HepG2 (cell line): ENCODE data around the gene RUSF1. TPM values are rescaled to one million over a fixed set of nuclear protein-coding genes. Genes with fewer than 3 reads are reported as not detected.

Source experiments
- AGO1 ChIP-seq: fragments of 200-400 bp; formaldehyde crosslinking; IDR thresholded peaks from 2 replicates; pipeline ENCODE4 v1.6.1; 2017; ENCODE audit warnings: mild to moderate bottlenecking, low read depth, low read length, moderate library complexity; ENCODE audit not compliant: poor library complexity, severe bottlenecking
- BORCS8-MEF2B ChIP-seq: sonication (generic); formaldehyde crosslinking; IDR thresholded peaks from 2 replicates; pipeline ENCODE4 v1.8.0; 2022; ENCODE audit warnings: mild to moderate bottlenecking, missing genetic modification reagents
- CAMTA2 ChIP-seq: sonication (generic); formaldehyde crosslinking; IDR thresholded peaks from 2 replicates; pipeline ENCODE4 v1.4.0; 2020; ENCODE audit warnings: mild to moderate bottlenecking, missing genetic modification reagents, borderline replicate concordance
- CHD2 ChIP-seq: IDR thresholded peaks from 2 replicates; pipeline ENCODE4 v1.6.1; 2011; ENCODE audit warnings: low read depth, low read length, improper control_type of control experiment
- EHMT2 ChIP-seq: fragments of 200-600 bp; sonication (generic); IDR thresholded peaks from 2 replicates; pipeline ENCODE4 v1.7.0; 2017; ENCODE audit warnings: antibody characterized with exemption, low read depth, low read length, borderline replicate concordance
- FOXK2 ChIP-seq: fragments of 450-650 bp; IDR thresholded peaks from 2 replicates; pipeline ENCODE4 v1.6.1; 2016
- GATAD1 ChIP-seq: IDR thresholded peaks from 2 replicates; pipeline ENCODE4 v1.6.1; 2016; ENCODE audit warnings: missing genetic modification reagents, missing compliant biosample characterization
- HCFC1 ChIP-seq: fragments of 150-350 bp; IDR thresholded peaks from 2 replicates; pipeline ENCODE4 v1.6.1; 2014; ENCODE audit warnings: low read depth, low read length
- HMGA1 ChIP-seq: sonication (generic); formaldehyde crosslinking; conservative IDR thresholded peaks from 2 replicates; pipeline ENCODE4 v1.4.0; 2020; ENCODE audit warnings: missing genetic modification reagents
- HNRNPL ChIP-seq: fragments of 200-400 bp; formaldehyde crosslinking; IDR thresholded peaks from 2 replicates; pipeline ENCODE4 v1.6.1; 2017; ENCODE audit warnings: mild to moderate bottlenecking, low read depth, low read length
- ISX ChIP-seq: sonication (generic); formaldehyde crosslinking; conservative IDR thresholded peaks from 2 replicates; pipeline ENCODE4 v1.5.0; 2020; ENCODE audit warnings: missing genetic modification reagents
- KDM2A ChIP-seq: sonication (generic); formaldehyde crosslinking; IDR thresholded peaks from 2 replicates; pipeline ENCODE4 v1.4.0; 2020; ENCODE audit warnings: low read depth, missing genetic modification reagents, borderline replicate concordance
- KMT2B ChIP-seq: IDR thresholded peaks from 2 replicates; pipeline ENCODE4 v1.6.1; 2016; ENCODE audit warnings: missing genetic modification reagents, missing compliant biosample characterization
- NFATC3 ChIP-seq: sonication (generic); formaldehyde crosslinking; IDR thresholded peaks from 2 replicates; pipeline ENCODE4 v1.5.1; 2020; ENCODE audit warnings: mild to moderate bottlenecking, missing genetic modification reagents
- NFYB ChIP-seq: sonication (generic); formaldehyde crosslinking; IDR thresholded peaks from 2 replicates; pipeline ENCODE4 v1.4.0; 2020; ENCODE audit warnings: missing genetic modification reagents
- POLR2G ChIP-seq: fragments of 200-400 bp; formaldehyde crosslinking; IDR thresholded peaks from 2 replicates; pipeline ENCODE4 v1.6.1; 2018; ENCODE audit warnings: mild to moderate bottlenecking, low read depth, low read length, moderate library complexity
- SNRNP70 ChIP-seq: fragments of 200-400 bp; formaldehyde crosslinking; IDR thresholded peaks from 2 replicates; pipeline ENCODE4 v1.6.1; 2017; ENCODE audit warnings: mild to moderate bottlenecking, low read depth, low read length, moderate library complexity
- SOX6 ChIP-seq, 2 experiments: fragments of 450-650 bp in 1 of 2; sonication (generic) in 1 of 2; formaldehyde crosslinking in 1 of 2; IDR thresholded peaks; 2 replicates each; pipeline versions ENCODE4 v1.4.0 to v1.6.1; 2017 to 2020; ENCODE audit warnings: antibody characterized with exemption in 1 of 2, mild to moderate bottlenecking in 1 of 2, missing genetic modification reagents in 1 of 2
- THAP11 ChIP-seq: IDR thresholded peaks from 2 replicates; pipeline ENCODE4 v1.6.1; 2016; ENCODE audit warnings: missing biosample characterization, missing genetic modification reagents
- TOE1 ChIP-seq: sonication (generic); formaldehyde crosslinking; IDR thresholded peaks from 2 replicates; pipeline ENCODE4 v1.4.0; 2020; ENCODE audit warnings: mild to moderate bottlenecking, missing genetic modification reagents
- ZEB1 ChIP-seq: IDR thresholded peaks from 2 replicates; pipeline ENCODE4 v1.6.1; 2012; ENCODE audit warnings: mild to moderate bottlenecking, low read depth, inconsistent platforms; ENCODE audit not compliant: insufficient replicate concordance
- ZNF10 ChIP-seq: sonication (generic); formaldehyde crosslinking; IDR thresholded peaks from 2 replicates; pipeline ENCODE4 v1.4.0; 2020; ENCODE audit warnings: mild to moderate bottlenecking, low read depth, missing genetic modification reagents, borderline replicate concordance
- ZNF281 ChIP-seq: sonication (generic); formaldehyde crosslinking; IDR thresholded peaks from 2 replicates; pipeline ENCODE4 v1.4.0; 2020; ENCODE audit warnings: missing genetic modification reagents, borderline replicate concordance
- ZNF317 ChIP-seq: sonication (generic); formaldehyde crosslinking; IDR thresholded peaks from 2 replicates; pipeline ENCODE4 v1.5.0; 2020; ENCODE audit warnings: mild to moderate bottlenecking, missing genetic modification reagents
- ZNF441 ChIP-seq: sonication (generic); formaldehyde crosslinking; IDR thresholded peaks from 2 replicates; pipeline ENCODE4 v1.7.0; 2021; ENCODE audit warnings: missing genetic modification reagents, borderline replicate concordance
- ZNF619 ChIP-seq: sonication (generic); formaldehyde crosslinking; IDR thresholded peaks from 2 replicates; pipeline ENCODE4 v1.4.0; 2020; ENCODE audit warnings: mild to moderate bottlenecking, missing genetic modification reagents
- ZSCAN22 ChIP-seq: sonication (generic); formaldehyde crosslinking; IDR thresholded peaks from 2 replicates; pipeline ENCODE4 v1.4.0; 2020; ENCODE audit warnings: mild to moderate bottlenecking, missing genetic modification reagents
- polyA plus RNA-seq, 8 experiments: library from polyadenylated mRNA; depleted of rRNA in 3 of 8; stranded (reverse) in 7 of 8; unstranded in 1 of 8; fragments of >200 nt; fragmentation: Illumina TruSeq in 4 of 8; extraction: Trizol in 4 of 8; gene quantifications; 2 replicates each; pipeline versions ENCODE4 v1.2.1 to v1.2.3, GENCODE V29; 2011 to 2016; ENCODE audit warnings: low read depth in 4 of 8, missing spikeins in 1 of 8, mixed read lengths in 1 of 8; ENCODE audit not compliant: insufficient read depth in 1 of 8
- total RNA-seq, 5 experiments: library from RNA; depleted of rRNA; stranded (reverse); fragments of >200 nt; fragmentation: Illumina TruSeq; extraction: Trizol; gene quantifications; 2 replicates each; pipeline ENCODE4 v1.2.3, GENCODE V29; 2016; ENCODE audit warnings: low read depth in 1 of 5
- TF ChIP-seq, protein P1 (sequence below): sonication (generic); IDR thresholded peaks from 2 replicates; pipeline ENCODE4 v1.6.1; 2016; ENCODE audit warnings: low read depth, borderline replicate concordance

RUSF1 gene
- total and polyA plus RNA-seq, 2 of the 13 experiments (the other 11 are each of a cell fraction or from before 2014, with no cell fraction given), result 40.8 to 50.2 TPM

- TF ChIP-seq POLR2G (peak; percentile 81), ZNF441 (peak; percentile 93), ZNF619 (CRISPR knock-in tag) (peak; percentile 63; the same call in 1 of the 2 replicates), BORCS8-MEF2B (CRISPR knock-in tag) (peak; percentile 97), HMGA1 (CRISPR knock-in tag) (no peak), KMT2B (CRISPR knock-in tag) (peak; percentile 62; the same call in 1 of the 2 replicates), KDM2A (CRISPR knock-in tag) (peak; percentile 89; the same call in 1 of the 2 replicates), ZEB1 (peak; percentile 59), ISX (CRISPR knock-in tag) (no peak), TOE1 (CRISPR knock-in tag) (no peak; the same call in 1 of the 2 replicates), SOX6 (IDR thresholded peaks at IDR 0.05) (no peak), SOX6 (CRISPR knock-in tag; IDR thresholded peaks at IDR 0.05) (peak; percentile 81), EHMT2 (no peak; the same call in 1 of the 2 replicates), SNRNP70 (no peak), ZSCAN22 (no peak), HCFC1 (no peak; the same call in 1 of the 2 replicates), CAMTA2 (peak; percentile 72; the same call in 1 of the 2 replicates), HNRNPL (peak; percentile 92), NFYB (CRISPR knock-in tag) (no peak), CHD2 (peak; percentile 34; the same call in 1 of the 2 replicates), THAP11 (CRISPR knock-in tag) (peak; percentile 88), GATAD1 (CRISPR knock-in tag) (peak; percentile 71; the same call in 1 of the 2 replicates), ZNF281 (CRISPR knock-in tag) (peak; percentile 74; the same call in 1 of the 2 replicates), ZNF10 (CRISPR knock-in tag) (no peak), ZNF317 (CRISPR knock-in tag) (peak; percentile 73), FOXK2 (peak; percentile 75), NFATC3 (CRISPR knock-in tag) (peak; percentile 79; the same call in 1 of the 2 replicates), AGO1 (peak; percentile 4)
- TF ChIP-seq, protein P1, sequence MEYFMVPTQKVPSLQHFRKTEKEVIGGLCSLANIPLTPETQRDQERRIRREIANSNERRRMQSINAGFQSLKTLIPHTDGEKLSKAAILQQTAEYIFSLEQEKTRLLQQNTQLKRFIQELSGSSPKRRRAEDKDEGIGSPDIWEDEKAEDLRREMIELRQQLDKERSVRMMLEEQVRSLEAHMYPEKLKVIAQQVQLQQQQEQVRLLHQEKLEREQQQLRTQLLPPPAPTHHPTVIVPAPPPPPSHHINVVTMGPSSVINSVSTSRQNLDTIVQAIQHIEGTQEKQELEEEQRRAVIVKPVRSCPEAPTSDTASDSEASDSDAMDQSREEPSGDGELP, result peak; percentile 67; the same call in 1 of the 2 replicates
Observed at GRCh38 chr16:31458073-31458843, 49.9 kb downstream of the RUSF1 start (continued).
